HK-2 (cell line): ENCODE data around the gene TADA1.
"Not testable (repeated sequence)": the region's sequence is repeated elsewhere in the genome, so short reads cannot be mapped to it uniquely, and the experiment has no call there.

Experiments
- DNase-seq: peaks from one replicate; pipeline ENCODE4 v3.0.0-alpha.2; 2018; ENCODE audit not compliant: unreplicated experiment

Gene TADA1

DNA sequence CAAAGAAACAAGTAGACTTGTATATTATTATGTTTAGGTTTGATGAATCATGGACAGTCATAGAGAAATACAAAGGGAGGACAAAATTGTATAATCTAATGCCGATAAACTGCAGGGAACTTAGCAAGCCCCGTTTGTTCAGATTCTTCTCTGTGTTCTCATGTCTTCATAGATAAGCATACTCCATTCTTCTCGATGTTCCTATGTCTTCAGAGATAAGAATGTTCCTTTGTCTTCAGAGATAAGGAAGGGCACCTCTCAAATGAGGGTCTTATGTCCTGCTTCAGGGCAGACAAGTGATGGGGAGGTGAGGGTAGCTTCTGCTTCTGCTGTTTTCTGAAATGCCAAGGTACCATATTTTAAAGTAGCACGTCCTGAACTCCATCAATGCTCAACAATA is 19.7 kb upstream of the TADA1 start:
- DNase-seq, result no peak

DNA sequence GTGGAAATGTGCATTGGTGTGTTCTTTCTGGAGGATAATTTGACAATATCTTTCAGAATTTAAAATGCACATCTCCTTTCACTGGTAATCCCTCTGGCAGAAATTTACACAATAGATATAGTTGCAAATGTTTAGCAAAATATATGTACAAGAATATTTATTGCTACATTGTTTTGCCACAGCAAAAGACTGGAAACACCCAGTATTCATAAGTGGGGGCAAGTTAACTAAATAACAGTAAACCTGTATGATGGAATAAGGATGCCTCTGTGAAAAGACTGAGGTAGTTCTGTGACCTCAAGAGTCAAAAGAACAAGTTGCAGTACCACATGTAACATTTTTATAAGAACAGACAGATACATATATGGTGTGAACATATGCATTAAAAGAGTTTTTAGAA is 13.7 kb upstream of the TADA1 start:
- no peak for DNase-seq

DNA sequence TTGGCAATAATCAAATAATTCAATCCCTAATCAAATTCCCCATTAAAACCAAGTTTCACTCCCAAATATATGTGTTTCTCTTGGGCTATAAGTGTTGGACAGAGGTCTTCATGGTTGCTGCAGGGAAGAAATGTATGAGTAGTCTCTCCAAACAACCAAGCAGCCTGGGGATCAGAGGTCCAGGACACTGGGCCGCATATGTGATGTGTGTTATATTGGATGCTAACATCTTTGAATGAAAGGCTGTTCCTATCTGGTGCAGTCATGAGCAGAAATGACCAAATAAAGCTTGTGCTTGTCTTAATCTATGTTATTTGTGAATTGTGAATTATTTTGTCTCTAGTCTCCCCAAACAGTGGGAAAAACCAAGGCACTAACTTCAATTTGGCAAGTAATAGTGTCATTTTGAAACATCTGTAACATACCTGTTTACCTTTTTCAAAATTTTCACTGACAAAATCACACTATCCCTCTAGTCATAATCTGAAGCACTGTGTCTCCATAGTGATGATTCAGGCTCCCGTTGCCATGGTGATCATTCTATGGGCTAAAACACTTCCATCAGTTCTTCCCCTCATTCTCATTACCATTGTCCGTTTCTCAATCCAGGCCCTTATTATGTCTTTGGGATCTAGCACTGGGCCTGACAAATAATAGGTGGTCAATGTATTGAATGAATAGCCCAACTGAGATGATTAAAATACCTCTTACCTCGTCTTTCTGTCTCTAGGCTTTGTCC is 12.5 kb upstream of the TADA1 start:
- no peak for DNase-seq

DNA sequence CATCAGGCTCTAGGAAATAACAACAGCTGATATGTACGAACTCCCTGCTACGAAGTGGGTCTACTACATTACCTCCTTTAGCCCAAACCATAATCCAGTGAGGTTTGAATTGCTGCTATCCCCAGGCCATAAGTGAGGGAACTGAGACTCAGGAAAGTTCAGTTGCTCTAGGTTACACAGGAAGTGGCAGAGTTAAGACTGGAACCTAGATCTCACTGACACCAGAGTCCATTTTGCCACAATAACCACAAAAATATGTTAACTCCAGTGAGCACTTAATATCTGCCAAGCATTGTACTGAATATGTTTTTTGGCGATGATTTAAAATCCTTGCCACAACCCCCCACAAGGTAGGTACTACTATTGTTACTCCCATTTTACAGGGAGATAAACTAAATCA is 8.9 kb upstream of the TADA1 start:
- no peak for DNase-seq

DNA sequence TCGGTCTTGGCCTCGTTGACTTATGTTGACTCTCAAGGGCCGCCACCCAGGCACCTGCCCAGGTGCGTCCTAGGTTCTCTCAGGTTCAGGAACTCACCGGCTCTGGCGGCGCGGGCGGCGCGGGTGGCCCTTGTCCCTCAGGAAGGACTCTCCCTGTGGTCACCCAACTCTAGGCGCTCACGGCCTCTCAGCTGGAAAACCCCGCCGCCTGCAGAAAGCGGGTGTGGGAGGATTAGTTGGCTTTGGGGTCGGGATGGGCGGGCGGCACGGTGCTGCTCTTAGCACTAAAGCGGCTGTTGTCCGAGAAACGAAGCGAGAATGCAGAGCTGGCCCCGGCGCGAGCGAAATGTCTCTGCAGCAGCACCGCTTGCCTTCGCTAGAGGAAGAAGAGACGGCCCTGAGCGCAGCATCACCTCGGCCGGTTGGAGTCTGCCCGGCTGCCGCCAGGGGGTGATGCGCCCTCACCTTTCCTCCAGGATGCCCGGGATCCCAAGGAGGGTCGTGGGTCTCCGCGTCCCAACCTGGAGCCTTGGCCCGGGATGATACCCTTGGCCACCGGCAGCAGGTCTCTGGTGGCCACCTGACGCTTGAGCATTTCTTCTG is 8.1 kb upstream of the TADA1 start:
- DNase-seq, result no peak

DNA sequence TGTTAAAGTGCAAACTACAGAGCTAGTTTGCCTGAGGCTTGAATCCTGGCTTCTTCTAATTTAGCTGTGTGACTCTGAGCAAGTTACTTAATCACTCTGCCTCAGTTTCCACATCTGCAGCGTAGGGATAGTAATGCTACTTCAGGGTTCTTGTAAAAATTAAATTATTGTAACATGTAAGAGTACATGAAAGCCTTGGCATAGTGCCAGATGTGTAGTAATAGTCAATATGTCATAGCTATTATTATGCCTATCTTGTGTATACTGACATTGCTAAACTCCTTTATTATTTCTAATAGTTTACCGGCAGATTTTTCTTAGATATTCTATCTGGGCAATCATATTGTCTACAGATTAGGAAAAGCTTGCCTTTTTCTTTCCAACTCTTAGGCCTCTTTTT is 6.8 kb upstream of the TADA1 start:
- DNase-seq, result no peak

DNA sequence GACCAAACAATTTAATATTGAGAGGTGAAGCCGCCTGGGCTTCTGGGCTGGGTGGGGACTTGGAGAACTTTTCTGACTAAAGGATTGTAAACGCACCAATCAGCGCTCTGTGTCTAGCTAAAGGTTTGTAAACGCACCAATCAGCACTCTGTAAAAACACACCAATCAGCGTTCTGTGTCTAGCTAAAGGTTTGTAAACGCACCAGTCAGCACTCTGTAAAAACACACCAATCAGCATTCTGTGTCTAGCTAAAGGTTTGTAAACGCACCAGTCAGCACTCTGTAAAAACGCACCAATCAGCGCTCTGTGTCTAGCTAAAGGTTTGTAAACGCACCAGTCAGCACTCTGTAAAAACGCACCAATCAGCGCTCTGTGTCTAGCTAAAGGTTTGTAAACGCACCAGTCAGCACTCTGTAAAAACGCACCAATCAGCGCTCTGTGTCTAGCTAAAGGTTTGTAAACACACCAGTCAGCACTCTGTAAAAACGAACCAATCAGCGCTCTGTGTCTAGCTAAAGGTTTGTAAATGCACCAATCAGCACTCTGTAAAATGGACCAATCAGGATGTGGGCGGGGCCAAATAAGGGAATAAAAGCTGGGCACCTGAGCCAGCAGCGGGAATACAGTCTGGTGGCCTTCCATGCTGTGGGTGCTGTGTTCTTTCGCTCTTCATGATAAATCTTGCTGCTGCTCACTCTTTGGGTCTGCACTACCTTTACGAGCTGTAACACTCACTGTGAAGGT is 2.3 kb upstream of the TADA1 start:
- DNase-seq, result not testable (repeated sequence)

DNA sequence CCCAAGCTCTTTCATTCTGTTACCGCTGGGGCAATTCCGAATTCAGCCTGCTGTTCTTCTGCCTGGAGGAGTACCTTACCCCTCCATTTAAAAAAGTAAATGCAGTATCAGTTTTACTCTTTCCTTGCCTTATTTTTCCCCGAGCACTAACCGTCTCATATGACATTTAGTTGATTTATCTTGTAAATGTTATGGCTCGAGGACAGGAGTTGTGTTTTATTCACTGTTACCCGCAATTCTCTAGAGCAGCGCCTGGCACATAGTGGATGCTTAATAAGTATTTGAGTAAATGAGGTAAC is 425 bp upstream of the TADA1 start:
- DNase-seq, result no peak

DNA sequence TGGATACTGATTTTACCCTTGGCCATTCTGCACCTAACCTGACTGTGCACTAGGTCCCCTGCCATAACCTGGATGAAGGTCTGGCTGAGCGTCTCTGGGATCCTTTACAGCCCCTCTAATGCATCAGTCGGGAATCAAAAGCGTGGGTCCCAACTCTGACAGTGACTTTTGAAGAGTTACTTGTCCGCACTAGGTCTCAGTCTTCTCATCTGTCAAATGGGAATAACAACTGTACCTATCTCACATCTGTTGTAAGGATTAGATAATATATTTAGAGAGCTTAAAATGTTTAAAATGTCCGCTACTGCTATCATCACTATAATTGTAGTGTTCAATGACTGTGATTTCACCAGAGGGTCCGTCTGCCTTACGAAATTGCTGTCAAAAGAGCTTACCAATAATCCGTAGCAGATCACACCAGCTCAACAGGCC is 746 bp downstream of the TADA1 start:
- no peak for DNase-seq

DNA sequence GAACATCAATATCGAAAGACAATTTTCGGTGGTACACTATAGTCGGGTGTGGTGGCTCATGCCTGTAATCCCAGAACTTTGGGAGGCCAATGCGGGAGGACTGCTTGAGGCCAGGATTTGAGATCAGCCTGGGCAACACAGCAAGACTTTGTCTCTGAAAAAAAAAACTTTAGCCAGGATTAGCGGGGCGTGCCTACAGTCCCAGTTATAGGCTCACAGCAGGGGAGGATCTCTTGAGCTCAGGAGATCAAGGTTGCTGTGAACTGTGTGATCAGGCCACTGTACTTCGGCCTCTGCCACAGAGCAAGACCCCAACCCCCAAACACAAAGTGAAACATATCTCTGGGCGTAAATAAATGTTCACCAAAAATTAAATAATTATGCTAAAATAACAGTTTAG is 1.6 kb downstream of the TADA1 start:
- DNase-seq, result no peak

DNA sequence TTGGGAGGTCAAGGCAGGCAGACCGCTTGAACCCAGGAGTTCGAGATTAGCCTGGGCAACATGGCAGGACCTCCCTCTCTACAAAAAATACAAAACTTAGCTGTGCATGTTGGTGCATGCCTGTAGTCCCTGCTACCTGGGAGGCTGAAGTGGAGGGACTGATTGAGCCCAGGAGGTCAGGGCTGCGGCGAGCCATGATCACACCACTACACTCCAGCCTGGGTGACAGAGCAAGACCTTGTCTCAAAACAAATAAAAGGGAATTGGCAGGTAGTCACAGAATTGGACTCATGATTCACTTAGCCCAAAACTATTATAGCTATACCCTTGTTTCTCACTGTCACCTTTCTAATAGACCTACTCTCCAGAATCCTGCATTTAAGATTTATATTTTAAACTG is 5.5 kb downstream of the TADA1 start:
- no peak for DNase-seq

DNA sequence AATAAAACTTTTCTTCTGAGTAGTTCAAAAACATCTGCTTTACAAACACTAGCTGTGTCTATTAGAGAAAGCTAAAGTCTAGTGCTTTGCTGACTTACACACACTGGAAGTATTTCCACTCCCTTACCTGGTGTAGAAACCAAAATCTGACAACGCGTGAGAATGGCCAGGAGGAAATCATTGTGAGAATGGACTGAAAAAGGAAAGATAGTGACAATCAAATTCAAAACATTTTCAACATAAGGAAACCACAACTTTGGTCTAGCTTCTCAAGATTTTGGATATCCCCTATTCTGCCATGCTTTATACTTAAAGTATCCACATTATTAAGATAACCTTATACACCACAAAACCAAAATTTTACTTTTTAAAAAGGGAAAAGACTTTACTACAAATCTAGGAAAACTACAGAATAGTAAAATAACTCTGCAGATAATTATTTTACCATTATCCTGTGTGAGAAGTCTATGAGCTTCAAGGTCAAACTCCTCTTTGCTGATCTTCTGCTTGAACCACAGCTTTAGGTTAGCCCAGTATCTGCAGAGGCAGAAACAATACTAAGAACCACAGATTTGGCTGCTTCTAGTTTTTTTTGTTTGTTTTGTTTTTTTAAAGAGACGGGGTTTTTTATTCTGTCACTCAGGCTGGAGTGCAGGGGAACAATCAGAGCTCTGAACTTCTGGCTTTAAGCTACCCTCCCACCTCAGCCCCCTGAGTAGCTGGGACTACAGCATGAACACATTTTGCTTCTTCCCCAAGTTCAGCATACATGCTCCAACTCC is 6.6 kb downstream of the TADA1 start:
- DNase-seq, result no peak

DNA sequence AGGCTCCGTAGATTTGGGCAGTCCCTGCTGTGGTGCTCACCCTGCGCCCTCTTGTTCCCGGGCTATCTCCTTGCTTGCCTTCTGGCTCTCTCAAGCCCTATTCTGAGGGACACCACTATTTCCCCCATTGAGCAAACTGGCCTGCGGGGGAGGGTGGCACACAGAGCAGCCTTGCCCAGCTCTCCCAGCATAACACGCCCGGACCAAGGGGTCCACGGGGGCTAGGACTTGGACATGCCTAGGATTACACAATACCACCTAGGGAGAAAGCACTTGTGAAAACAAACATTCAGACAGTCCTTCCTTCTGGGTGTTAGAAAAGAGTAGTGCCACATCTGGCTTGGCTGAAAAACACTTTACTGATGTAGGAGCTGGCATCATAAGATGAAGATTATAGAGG is 7.4 kb downstream of the TADA1 start:
- DNase-seq, result no peak

DNA sequence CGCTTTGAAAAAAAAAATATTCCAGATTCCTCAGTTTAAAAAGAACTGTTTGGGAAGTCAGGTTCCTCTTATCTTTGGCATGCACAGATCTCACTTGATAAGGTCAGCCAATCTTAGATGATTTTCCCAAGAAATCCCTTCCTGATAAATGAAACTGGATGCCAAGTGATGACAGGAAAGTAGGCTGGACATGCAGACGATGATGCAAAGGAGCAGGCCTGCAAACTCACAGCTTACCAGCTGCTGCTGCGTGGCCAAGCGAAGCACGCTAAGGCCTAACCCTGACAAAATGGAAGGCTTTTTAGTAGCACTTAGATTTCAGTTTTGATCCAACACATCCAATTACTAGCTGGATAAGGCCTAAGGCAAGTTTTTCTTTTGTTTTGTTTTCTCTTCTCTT is 10.1 kb downstream of the TADA1 start:
- no peak for DNase-seq

DNA sequence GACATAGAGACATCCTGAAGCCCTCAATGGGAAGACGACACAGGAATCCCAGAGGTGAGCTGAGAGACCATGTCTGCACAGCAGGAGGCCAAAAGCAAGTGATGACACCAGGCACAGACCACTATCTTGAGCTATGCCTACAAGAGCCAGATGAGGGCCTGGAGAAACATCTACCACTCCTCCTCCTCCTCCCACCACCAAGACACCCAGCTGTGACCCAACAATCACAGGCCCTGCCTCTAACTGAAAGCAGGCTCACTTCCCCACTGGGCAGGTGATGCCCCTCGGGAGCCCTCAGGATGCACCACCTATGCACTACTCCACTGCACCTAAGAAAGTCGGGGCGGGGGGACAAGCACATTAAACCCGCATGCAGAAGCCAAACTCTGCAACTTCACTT is 16.5 kb downstream of the TADA1 start:
- DNase-seq, result no peak

DNA sequence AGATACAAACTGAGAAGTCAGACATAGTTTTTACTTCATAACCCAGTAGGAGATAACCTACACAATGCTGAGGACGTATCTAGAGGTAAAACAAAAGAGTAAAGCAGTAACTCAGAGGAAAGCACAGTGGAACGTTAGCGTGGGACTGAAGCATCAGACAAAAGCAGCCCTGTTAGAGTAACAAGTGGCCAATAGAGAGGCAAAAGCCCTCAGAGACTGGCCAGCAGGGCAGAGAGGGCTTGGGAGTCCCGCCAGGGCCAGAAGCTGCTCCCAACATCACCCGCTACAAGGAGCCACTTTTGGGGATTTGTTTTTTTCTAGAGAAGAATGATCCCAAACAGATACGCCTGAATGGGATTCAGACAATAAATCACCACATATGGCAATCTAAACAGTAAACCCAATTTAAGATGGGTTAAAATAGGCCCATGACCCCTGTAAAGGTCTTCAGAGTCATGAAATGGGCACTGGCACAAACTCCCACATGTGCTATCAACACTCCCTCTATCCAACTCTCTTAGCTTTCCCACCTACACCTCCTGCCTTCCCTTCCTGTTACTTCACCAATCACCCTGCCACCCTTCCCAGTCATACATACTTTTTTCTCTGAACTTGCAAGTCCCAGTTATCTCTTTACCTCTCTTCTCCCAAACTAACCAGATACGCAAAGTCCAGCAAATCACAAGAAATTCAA is 17.2 kb downstream of the TADA1 start:
- DNase-seq, result no peak

DNA sequence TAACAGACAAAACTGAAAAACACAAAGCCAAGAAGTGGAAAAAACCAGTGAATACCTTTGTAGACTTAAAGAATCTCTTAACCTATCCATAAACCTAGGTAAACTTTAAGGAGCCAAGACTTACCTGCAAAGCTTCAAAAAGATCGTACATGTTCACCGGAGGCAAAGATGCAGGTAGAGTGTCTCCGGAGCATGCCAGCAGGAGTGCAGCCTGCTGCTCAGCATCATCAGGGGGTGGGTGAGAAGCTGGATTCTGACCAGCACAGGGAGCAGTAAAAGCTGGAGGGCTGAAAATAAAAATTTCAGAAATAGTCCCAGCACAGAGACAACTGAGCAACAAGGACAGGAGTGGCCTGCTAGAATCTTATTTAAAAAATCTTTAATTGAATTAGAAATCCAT is 18.1 kb downstream of the TADA1 start:
- no peak for DNase-seq

DNA sequence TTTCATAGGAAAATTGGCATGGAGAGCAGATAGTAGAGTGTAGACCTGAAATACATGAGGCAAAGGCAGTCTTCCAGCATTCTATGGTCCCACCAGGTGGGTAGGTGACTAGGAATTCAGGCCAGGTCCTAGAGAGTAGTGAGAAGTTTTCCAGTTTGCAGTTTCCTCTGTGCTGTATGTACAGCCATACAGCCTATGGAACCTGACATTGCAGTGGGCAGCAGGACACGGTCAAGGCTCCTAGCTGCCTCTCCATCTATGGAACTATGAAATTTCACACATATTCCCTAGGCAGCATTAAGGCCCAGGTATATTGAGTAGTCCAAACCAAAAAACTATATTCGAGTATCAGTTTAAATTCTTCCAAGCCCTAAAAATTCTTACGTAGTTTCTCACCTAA is 20.5 kb downstream of the TADA1 start:
- DNase-seq, result no peak

DNA sequence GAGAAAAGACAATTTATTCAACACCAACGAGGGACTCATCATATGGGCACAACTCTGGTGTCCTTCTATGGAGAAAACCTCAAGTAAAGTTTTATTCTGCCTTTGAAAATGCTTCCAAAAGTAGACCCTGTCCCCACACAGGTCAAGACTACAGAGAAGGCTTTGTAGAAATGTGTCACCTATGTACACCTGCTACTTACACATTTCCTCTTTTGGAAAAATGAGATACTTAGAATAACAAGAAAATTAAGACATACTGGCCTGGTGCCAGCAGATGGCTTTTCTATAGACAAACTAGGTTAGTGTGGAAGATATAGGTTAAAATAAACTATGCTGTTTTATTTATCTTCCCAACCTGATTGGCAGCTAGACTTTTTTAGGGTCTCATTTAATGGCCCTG is 23.1 kb downstream of the TADA1 start:
- DNase-seq, result no peak

DNA sequence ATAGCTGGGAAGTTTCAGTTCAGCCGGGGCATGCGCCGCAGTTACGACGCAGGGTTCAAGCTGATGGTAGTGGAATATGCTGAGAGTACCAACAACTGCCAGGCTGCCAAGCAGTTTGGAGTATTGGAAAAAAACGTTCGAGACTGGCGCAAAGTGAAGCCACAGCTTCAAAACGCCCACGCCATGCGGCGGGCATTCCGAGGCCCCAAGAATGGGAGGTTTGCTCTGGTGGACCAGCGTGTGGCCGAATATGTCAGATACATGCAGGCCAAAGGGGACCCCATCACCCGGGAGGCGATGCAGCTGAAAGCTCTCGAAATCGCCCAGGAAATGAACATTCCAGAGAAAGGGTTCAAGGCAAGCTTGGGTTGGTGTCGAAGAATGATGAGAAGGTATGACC is 26.9 kb downstream of the TADA1 start:
- DNase-seq, result no peak

DNA sequence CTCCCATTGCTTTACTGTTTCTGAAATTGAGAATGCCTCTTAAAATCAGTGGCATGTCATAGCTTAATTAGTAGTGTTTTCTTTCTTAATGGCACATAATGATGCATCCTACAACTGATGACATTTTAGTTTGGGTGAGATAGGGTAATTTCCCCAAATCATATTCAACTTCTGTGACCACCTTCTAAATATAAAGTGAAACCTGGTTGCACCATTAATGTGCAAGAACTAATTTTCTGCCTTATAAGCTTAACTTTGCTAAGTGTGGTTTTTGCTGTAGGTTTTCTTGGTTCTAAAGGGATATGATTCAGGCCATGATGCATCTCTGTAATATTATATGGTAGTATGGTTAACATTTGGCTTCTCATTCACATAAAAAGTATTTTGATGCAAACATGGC is 27.9 kb downstream of the TADA1 start:
- DNase-seq, result no peak

DNA sequence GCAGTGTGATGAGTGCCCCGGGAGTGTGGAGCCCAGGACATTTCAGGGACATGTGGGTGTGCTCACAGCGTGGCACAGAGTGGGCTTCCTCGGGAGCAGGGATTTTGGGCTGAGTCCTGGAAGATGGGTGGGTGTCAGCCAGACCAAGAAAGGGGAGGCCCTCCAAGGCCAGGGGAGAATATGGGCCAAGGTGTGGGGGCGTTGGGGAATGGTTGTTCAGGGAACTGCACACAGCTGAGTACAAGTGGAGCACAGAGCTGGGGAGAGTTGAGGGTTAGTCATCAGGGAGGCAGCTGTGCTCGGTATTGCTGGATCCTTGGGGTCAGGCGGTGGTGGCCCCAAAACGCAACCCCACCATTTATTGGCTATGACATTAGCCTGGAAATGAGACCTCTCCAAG is 31.3 kb downstream of the TADA1 start:
- no peak for DNase-seq
